ENCODE results near the gene ITPR3. TPM values are rescaled to one million over a fixed set of nuclear protein-coding genes. Genes with fewer than 3 reads are reported as not detected.

Gene ITPR3
- total and polyA plus RNA-seq, 2 of the 13 experiments (the other 11 are each of a cell fraction or from before 2014, with no cell fraction given), result 3.8 to 21.4 TPM

DNA sequence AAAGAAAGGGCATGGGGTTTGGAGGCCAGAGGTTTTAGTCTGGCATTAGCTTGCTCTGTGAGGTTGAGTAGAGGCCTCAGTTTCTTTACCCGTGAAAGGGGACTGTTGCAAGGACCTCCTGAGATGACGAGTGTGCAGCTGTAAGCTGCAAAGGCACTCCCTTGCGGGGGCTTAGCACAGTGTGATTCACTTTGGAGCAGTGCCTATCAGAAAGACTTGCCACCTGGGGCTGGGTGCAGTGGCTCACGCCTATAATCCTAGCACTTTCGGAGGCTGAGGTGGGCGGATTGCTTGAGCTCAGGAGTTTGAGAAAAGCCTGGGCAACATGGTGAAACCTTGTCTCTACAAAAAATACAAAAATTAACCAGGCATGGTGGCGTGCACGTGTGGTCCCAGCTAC is 33.6 kb upstream of the ITPR3 start:
- Histone ChIP-seq H3K9me3 (ENCODE audit: low read length) (no peaks in the 10 kb centered on the region), H3K4me2 (ENCODE audit: low read depth, low read length) (no peak overlapping the region), H3K27ac (ENCODE audit: extremely low read length, insufficient read depth, low read length) (no peak overlapping the region), H4K20me1 (ENCODE audit: insufficient read depth, low read length) (no peaks in the 10 kb centered on the region), H3K9ac (ENCODE audit: insufficient read depth, low read depth, low read length) (no peak overlapping the region), H2AFZ (ENCODE audit: low read length) (no peak overlapping the region), H3K79me2 (ENCODE audit: insufficient read depth, low read length) (no peaks in the 10 kb centered on the region), H3K4me3 (replicated peaks in 1 of 3; ENCODE audit: insufficient read depth in 1 of 3, low read depth in 2 of 3, low read length in 3 of 3) (no peak overlapping the region), H3K4me1 (ENCODE audit: insufficient read depth, low read length) (peaks cover 62% of the 10 kb centered on the region), H3K27me3 (ENCODE audit: control insufficient read depth in 1 of 2, insufficient read depth in 2 of 2, low read length in 2 of 2) (0 out of 5 replicates have a peak, but pooled peaks cover 0 to 3% of the 10 kb centered on the region in 2 experiments), H3K36me3 (replicated peaks in 1 of 2; ENCODE audit: control insufficient read depth in 1 of 2, insufficient read depth in 2 of 2, low read length in 2 of 2) (no peaks in the 10 kb centered on the region)
- ChIA-PET POLR2A (interaction anchor here (0.9 to 1.8 kb wide), 2 partner anchors 47 to 124 kb away, joined by 4 to 9 read pairs; partner anchors contain the start of gene UQCC2), CTCF (ENCODE audit: low intra/inter-chr PET ratio, low total read pairs) (interaction anchor here (0.7 to 3.1 kb wide), 2 partner anchors 58 to 86 kb away, joined by 3 to 20 read pairs; no protein-coding TSS in a partner anchor)
- no TSS peak for BruUV-seq (replicated peaks)
- intact Hi-C loops (cut with micrococcal nuclease; ENCODE audit: unreplicated experiment), result no loop called here
- 23% methylated on average over 8 of the region's 8 CpGs for WGBS (ENCODE audit: low lambda C conversion rate)
- in situ Hi-C loops (cut with HindIII; ENCODE audit: extremely low pct_ligation_motif_present, low pct_unique_long_range_greater_than_20kb), result loop anchor here (5.0 kb wide), 3 partner anchors 35 to 115 kb away; partner anchors contain the start of gene ITPR3
- FAIRE-seq, result no peak
- TF ChIP-seq ZNF629 (CRISPR knock-in tag; conservative IDR thresholded peaks at IDR 0.05), result peak; percentile 45; the same call in 1 of the 2 replicates
- TF ChIP-seq TEF (CRISPR knock-in tag; IDR thresholded peaks at IDR 0.05), result no peak
- no peak for DNase-seq (ENCODE audit: low spot score)
- ATAC-seq, result no peak

DNA sequence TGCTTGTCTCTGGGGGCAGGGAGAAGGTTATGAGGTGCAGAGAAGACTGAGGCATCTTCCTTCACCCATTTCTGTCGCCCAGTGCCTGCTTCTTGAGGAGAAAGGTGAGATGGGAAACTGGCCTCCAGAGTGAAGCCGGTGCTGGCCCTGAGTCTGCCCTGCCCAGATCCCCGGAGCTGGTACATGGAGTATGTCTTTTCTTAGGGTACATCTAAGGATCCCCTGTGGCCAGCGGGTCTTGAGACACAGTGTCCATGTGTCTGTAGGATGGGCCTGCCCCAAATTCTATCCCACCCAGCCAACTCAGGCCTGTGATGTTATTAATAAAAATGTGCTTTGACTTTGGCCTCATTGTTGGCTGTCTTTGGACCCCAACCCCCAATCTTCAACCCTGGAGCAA is 32.2 kb upstream of the ITPR3 start:
- Histone ChIP-seq H3K4me2 (ENCODE audit: low read depth, low read length) (peak overlapping the region; percentile 94; the same call in 1 of the 2 replicates), H2AFZ (ENCODE audit: low read length) (no peak overlapping the region), H3K79me2 (ENCODE audit: insufficient read depth, low read length) (no peaks in the 10 kb centered on the region), H3K36me3 (replicated peaks in 1 of 2; ENCODE audit: control insufficient read depth in 1 of 2, insufficient read depth in 2 of 2, low read length in 2 of 2) (no peaks in the 10 kb centered on the region), H3K9ac (ENCODE audit: insufficient read depth, low read depth, low read length) (no peak overlapping the region), H3K27ac (ENCODE audit: extremely low read length, insufficient read depth, low read length) (no peak overlapping the region), H3K9me3 (ENCODE audit: low read length) (no peaks in the 10 kb centered on the region), H4K20me1 (ENCODE audit: insufficient read depth, low read length) (no peaks in the 10 kb centered on the region), H3K4me1 (ENCODE audit: insufficient read depth, low read length) (peaks cover 55% of the 10 kb centered on the region), H3K4me3 (replicated peaks in 1 of 3; ENCODE audit: insufficient read depth in 1 of 3, low read depth in 2 of 3, low read length in 3 of 3) (peak overlapping the region in 1 of 3 experiments; percentile 72; a peak in 1 of 6 replicates), H3K27me3 (ENCODE audit: control insufficient read depth in 1 of 2, insufficient read depth in 2 of 2, low read length in 2 of 2) (0 out of 5 replicates have a peak, but pooled peaks cover 0 to 3% of the 10 kb centered on the region in 2 experiments)
- no TSS peak for BruUV-seq (replicated peaks)
- in situ Hi-C loops (cut with HindIII; ENCODE audit: extremely low pct_ligation_motif_present, low pct_unique_long_range_greater_than_20kb) (loop anchor here (5.0 kb wide), 3 partner anchors 33 to 113 kb away; partner anchors contain the start of gene ITPR3), intact Hi-C loops (cut with micrococcal nuclease; ENCODE audit: unreplicated experiment) (loop anchor here (2.0 kb wide), 1 partner anchor 156 kb away; no protein-coding TSS in a partner anchor)
- ChIA-PET POLR2A (interaction anchor here (1.8 to 3.0 kb wide), 3 partner anchors 44 to 172 kb away, joined by 14 to 23 read pairs (median 21); partner anchors contain the start of gene UQCC2), CTCF (ENCODE audit: low intra/inter-chr PET ratio, low total read pairs) (interaction anchor here (1.0 to 4.1 kb wide), 5 partner anchors 19 to 111 kb away, joined by 6 to 72 read pairs (median 23); no protein-coding TSS in a partner anchor)
- no peak for ATAC-seq
- DNase-seq (ENCODE audit: low spot score), result no peak
- no peak for FAIRE-seq
- TF ChIP-seq FOXC1 (CRISPR knock-in tag; IDR thresholded peaks at IDR 0.05; ENCODE audit: borderline replicate concordance), result 0 out of 2 replicates have a peak, but pooled peaks have one; percentile 1
- TF ChIP-seq ZNF737 (CRISPR knock-in tag; IDR thresholded peaks at IDR 0.05; ENCODE audit: borderline replicate concordance), result no peak
- TF ChIP-seq SP140L (CRISPR knock-in tag; IDR thresholded peaks at IDR 0.05; ENCODE audit: borderline replicate concordance), result no peak
- no peak for TF ChIP-seq ZNF577 (CRISPR knock-in tag; IDR thresholded peaks at IDR 0.05; ENCODE audit: borderline replicate concordance, low read depth)
- TF ChIP-seq AGO1 (IDR thresholded peaks at IDR 0.05; ENCODE audit: low read depth, low read length, poor library complexity, severe bottlenecking), result peak; percentile 9
- 39% methylated on average over 3 of the region's 4 CpGs for WGBS (ENCODE audit: low lambda C conversion rate)

Data from HepG2 (cell line).